Fibroblast of skin of right biceps (primary cell): ENCODE measurements around the gene RUNX2.
A peak's percentile ranks its signal among the peaks of the same experiment; 100 is the strongest.

ENCODE experiments used
- DNase-seq: peaks from one replicate; pipeline ENCODE4 v3.0.0-alpha.2; 2013

The RUNX2 gene

DNA sequence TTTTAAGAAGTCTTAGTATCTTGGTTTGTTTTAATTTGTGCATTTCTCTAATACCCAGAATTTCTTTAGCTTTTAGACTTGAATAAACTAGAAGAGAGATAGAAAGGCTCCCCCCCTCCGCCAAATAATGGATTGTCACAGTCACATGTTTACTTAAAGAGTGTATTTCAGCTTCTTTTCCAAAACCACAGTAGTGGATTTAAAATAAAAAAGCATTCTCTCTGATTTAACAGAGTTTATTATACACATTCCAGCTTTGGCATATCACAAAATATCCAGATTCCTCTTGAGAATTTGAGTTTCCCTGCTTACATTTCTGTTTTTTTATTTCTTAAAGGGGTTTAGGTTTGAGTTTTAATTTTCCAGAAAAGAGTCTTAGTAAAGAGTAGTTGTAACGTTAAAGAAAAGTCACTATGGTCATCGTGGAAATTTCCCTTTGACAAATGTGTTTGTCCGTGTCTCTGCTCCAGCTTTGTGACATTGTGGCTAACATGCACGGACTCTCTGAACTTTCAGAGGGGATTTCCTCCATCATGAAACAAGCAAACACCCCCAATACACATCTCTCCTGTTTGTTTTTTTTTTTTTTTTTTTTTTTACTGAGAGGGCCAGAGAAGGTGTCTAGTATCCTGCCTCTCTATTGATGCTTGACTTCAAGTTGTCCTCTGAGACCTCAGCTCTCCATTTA, 163.1 kb downstream of the RUNX2 start:
- no peak for DNase-seq

DNA sequence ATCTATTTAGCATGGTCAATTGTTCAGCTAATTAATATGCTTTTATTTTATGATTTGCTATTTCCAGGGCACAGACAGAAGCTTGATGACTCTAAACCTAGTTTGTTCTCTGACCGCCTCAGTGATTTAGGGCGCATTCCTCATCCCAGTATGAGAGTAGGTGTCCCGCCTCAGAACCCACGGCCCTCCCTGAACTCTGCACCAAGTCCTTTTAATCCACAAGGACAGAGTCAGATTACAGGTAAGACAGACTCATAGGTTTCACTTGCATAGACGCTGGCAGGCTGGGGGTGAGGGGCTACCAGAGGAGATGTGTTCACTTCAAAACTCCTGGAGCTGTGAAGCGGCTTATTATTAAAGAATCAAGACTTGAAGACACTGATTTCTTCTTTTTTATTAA, 163.7 kb downstream of the RUNX2 start:
- DNase-seq = no peak

DNA sequence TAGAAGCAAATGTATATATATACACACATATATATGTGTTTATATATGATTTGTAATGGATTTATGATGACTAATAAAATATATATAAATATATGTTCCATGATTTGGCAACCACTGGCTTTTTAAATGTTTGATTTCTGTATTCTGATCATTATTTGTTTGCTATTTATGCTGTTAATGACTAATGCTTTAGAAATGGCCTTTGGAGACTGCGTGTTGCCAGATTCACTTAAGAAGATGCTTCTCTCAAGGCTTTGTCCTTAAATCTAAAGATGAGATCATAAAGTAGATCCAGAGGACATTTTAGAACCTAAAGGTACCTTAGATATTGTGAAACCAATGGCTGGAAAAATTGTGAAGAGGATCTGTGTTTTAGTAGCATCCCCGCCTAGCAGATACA, 165.6 kb downstream of the RUNX2 start:
- no peak for DNase-seq

DNA sequence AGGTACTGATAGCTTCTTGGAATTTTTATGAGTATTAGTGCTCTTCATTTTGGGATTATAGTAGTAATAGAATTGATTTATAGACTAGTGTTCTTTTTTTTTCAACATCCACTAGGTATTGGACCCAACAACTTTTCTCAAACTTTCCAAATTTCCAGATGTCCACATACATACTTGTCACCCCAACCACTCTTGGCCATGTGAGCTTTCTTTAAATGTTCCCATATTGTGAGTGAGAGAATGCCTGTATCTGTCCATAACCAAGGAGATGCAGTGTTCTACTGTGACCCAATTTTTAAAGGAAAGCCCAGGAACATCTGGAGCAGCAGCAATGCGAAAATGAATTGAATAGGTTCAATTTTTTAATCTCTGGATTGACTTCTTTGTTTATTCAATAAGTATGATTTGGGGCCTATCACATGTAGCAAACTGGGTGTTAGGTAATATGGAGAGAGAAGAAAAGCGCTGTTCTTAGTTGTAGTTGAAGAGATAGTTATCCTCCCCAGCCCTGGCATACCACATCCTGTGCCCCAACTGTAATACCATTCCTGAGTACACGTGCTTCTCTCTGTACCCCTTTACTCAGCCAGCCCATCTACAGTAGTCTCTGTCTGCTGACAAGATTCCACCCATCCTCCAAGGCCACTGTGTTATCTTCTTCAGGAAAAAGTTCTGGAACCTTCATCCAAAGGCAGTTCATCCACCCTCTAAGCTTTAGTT, 166.4 kb downstream of the RUNX2 start:
- DNase-seq = no peak

DNA sequence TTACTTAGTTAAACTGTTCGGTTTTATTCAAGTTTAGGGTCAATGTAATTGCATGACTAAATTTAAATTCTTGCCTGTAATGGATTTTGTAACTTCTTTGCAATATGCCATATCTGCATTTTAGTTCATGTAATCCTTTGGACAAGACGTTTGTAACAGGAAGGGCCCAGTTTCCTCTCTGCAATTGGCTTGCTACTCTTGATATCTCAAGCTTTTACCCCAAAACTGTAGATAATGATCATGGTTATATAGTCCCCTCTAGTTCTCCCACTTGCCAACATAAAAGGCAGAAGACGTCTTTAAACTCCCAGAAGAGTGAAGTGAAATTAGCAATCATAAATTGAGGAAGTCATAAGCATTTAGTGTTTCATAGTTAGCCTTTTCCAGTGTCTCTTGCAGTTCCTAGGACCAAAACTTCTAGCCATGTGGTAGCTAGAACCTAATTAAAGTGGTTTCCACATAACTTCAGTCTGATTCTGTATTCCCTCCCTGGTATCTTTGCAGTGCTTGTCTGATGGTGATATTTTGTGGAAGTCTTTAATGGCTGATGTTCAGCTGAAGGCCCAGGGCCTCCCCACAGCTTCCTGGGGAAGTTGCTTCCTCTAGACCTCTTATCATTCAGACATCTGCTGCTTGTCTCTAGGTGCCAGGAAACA, 167.4 kb downstream of the RUNX2 start:
- DNase-seq = no peak

DNA sequence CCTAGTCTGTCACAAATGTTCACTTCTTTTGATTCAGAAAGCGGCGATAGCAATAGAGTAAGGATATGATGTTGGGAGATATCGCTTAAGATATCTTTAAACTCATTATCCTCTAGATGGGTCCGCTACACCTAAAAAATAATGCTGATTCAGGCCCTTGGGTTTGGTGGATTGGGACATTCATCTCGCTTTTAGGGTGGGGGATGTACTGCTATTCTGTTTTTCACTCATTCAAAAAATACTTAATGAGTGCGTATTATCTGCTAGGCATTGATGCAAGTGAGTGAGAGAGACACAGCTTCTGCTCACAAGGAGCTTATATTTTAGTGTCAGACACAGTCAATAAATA, 167.9 kb downstream of the RUNX2 start:
- no peak for DNase-seq

DNA sequence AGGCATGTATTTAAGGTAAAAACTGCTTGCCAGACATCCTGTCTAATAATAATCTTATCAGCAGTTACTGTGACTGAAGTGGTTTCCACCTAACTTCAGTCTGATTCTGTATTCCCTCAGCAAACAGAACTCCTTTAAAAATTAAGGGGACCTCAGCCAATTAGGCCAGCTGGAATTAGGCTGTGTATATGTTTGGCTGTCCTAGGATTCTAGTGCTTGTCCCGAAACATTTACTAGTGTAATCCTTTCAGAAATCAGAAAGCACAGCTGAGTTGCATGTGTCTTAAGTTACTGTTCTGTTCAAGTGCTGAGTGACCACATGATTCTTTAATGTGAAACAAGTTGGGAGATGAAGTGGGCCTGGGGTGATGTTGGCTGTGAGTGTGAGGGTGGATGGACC, 170.5 kb downstream of the RUNX2 start:
- no peak for DNase-seq

DNA sequence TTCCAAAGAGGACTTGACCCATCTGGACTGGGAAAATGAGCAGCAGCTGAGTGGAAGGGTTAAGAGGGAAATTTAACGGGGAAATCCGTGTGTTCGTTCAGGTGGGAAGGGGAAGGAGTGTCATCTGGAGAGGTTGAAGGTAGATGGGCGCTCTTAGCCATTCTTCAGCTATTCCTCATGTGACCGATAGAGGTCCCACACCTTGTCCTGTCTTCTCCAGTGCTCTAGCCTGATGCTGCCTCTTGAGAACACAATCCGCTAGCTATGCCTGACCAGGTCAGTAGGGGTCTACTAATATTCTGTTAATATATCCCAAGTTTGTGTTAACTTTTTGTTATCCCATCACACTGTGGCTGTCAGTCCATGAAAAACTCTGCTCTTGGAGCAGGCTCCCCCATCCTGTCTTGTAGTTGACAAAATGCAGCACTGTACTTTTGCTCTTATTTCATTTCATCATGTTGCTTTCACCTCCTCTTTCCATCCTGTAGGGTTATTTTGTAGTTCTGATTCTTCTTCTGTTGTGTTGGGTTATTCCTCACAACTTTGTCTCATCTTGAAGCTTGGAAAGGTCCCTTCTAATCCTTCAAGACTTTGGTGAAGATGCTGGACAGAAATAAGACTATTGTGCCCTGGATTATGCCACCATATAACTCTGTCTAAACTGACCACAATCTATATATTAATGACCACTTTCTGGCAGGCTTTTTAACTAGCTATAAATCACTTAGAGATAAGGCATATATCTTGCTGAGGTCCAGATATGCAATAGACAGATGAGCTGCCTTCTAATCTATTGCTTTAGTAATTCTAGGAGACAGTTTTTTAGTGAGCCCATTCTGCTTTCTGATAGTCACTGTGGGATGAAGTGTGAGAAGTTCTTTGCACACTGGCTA, 173.0 kb downstream of the RUNX2 start:
- DNase-seq = no peak

DNA sequence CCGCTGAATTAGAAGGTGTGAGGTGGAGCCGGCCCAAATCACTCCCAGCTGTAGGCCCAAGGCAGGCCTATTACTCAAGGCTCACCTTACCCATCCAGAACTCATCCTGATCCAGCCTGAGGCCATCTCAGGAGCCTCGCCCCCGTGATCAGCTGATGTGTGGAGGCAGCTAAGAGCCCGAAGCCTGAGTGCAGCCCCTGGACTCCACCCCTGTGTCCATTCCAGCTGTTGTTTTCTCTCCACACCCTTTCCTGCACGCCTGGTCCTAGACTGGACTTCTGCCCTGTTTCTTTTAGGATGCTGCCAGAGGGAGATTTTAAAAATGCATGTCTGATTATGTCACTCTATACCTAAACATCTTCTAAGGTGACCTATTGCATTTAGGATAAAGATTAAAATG, 174.3 kb downstream of the RUNX2 start:
- DNase-seq = no peak

DNA sequence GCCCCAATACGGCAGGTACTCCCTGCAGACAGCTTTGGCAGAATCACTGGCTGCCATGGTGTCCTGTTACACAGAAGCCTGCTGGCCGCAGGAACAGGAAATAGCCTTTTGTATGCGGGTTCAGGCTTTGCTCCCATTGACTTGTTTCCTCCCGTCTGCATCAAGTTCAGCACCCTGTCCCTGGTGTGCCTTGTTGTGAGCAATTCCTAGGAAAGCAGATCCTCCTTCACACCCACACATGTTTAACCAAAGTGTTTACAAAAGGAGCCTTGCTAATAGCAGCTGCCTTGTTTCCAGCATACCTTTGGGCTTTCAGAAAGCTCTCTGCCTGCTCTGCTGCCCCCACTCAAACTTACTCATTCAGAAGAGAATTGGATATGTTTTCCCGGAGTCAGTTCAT, 176.8 kb downstream of the RUNX2 start:
- DNase-seq = peak; percentile 80

DNA sequence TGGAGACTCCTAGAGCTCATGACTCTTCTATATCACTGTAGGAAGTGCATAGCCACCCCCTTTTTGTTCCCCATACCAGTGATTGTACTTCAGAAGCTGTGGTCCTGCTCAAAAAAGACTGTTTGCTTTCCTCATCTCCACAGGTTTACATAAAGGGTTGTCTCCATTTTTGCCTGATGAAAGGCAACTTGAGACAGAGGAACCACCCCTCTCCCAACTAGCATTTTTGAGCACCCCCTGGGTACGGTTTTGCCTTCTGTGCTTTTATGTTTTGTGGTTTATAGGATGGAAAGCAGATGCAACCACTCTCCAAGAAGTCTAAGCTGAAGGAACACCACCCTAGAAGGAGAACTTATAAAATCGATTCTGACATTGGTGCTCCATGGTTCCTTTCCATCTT, 177.3 kb downstream of the RUNX2 start:
- DNase-seq = no peak

DNA sequence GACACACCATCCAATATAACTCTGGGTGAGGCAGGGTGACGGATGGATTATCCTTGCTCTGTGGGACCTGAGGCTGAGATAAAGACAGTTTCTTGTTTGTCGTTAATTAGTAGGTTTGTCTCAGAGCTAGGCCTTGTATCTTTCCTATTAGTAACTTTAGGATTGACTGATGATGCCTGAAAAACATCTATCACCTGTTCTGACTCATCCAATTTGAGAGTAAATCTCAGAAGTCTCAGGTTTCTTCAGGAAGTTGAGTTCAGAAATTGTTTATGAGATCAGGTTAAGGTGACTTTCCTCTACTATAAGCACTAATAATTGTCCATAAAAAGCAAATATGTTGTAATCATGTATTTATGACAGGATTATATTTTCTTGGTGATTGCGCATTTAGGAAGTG, 179.1 kb downstream of the RUNX2 start:
- DNase-seq = no peak

DNA sequence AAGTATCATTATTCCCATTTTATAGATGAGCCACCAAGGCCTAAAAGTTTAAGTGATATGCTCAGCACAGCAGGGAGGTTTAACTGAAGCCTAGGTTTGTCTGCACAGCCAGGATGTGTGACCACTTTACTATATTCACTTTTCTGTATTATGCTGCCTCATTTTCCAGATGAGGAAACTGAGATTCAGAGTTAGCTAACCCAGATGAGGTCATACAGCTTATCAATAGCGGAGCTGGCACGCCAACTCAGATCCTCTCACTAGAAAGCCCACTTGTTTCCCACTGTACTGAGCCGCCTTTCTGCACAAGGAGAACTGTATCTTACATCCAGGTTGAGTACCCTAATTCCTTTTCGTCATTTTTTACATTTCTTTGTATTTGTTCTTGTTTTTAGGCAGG, 181.3 kb downstream of the RUNX2 start:
- no peak for DNase-seq

DNA sequence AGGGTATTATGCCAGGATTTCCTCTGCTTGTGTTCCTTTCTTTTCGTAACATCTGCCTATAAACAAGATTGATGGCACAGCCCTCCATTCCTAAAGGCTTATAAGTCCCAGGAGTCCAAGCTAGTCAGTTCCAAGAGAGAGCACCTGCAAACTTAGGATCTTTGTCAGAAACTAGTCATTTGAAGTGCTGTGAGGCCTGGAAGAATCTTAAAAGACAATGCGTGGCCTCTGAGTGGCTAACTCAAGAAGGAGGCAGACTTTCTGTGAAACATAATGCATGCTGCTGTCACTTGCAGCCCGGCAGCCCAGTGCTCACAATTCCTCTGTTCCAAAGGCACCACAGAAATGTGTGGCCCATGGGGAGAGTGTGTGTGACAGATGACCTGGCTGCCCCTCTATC, 184.6 kb downstream of the RUNX2 start:
- DNase-seq = no peak

DNA sequence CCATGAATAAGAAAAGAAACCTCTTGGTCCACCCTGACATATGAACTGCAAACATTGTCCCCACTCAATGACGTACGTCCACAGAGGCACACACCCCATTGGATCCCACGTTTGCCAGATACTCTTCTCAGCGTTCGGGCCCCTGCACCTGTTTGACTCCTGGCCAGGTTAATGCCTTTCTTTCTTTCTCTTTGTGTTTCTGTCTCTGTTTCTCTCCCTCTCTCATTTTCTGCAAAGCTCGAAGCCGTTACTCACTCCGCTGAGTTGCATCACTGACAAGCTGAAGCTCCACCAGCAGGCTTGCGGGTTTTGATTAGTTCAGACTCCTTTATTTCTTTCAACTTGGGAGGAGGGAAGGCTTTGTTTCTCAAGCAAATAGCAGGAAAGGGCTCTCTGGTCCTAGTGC, 185.1 kb downstream of the RUNX2 start:
- peak; percentile 53 for DNase-seq

DNA sequence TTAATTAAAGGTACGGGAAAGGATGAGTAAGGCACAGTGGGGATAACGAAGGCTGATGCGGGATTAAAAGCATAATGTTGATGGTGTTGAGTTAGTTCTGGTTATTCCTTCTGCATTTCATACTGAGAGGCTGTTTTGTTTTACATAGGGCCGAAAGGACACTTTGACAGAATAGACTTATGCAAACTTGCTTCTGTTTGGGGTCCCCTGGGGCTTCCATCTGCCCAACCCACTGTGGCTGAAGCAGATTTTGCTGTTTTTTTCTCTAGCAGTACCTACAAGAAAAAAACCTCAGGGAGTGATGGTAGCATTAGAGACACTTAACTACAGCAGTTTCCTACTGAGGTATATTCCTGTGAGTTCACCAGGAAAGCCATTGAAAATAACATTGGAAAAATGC, 185.7 kb downstream of the RUNX2 start:
- DNase-seq = no peak

DNA sequence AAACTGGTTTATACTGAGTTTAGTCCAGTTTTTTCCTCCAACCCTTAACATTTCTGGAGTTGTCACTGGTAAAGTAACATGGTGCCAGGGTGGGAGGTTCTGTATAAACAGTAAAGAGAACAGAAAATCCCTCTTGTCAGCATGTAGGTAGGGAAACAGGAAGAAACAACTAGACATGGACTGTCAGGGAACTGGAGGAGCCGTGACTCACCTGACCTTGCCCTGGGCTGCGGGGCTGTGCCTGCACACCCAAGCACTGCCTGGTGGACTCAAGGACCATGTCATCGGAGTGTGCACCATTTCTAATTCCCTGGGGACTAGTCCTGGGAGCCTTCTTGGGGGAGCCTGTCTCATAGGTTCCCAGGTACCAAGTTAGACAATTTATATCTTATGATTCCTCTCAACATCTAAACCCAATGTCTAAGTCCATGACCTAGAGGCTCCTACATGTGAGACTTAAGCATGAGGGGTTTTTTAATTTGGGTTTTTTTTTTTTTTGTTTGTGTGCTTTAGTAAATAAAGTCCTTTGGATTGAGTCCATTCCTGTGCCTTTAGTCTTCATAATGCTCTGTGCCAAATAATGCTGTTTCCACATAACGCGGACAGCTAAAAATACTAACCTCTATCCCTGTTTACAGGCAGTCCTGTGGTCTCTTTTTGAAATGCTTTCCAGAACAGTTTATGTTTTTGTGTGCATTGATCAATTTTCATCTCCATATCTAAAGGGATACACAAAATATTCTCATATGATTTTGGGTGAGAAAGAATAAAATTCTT, 186.5 kb downstream of the RUNX2 start:
- no peak for DNase-seq

DNA sequence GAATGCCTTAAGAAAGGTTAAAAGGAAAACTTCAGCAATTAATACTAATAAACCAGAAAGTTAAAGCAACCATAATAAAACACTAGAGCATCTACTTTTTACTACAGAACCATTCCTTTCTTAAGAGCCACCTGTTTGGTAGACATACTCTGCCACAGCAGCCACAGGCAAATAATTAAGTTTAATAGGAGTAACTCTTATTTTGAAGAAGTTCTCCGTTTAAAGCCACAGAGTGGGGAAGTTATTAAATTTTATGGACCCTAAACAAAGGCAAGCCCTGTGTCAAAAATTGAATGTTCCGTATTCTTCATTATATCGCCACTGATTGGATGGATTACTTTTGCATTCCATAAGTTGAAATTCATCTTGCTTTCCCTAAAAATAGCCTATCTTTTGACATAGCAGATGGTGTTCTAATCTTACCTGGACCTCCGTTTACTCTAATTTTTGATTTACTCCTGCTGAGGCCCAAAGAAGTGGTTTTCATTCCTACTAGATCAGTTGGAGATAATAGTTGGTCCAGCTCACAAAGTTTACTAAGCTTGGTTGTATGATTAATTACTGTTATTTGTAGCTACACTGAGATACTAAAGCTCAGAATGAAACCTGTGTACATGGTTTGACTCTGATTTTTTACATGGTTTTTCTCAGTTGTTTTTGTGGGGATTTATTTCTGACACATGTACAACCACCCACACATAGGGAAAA, 190.0 kb downstream of the RUNX2 start:
- no peak for DNase-seq

DNA sequence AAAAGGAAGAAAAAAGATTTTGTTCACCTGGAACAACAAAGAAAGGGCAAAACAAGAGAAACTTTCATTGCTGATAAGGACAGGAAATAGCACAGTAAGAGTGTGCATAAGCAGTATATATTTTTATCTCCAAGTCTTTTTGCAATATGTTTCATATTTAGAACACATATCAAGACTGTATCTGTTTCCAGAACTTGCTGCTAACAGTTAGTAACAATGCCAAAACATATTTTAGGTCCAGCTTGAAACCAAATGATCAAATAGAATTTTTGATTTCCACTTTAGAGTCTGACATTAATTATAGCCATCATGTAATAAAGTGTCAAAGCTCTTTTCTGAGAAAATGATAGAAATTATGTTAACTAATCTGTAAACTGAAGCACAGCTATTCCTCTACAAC, 193.1 kb downstream of the RUNX2 start:
- no peak for DNase-seq

DNA sequence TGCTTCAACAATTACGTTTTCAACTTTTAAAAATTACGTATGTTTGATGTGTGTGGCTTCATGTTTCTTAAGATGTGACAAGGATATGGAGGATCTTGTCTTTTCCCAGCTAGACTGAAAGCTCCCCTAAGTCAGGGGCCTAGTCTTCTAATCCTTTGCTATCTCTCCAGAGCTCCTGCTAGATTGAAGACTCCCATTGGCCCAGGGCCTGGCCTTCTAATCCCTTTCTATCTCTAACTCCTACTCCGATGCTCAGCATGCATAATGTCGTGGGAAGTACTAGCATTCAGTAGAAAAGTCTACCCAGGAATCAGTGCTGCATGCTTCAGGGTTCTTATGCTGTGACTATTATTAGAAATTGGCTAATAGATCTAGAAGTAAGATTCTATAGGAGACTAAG, 194.4 kb downstream of the RUNX2 start:
- no peak for DNase-seq

DNA sequence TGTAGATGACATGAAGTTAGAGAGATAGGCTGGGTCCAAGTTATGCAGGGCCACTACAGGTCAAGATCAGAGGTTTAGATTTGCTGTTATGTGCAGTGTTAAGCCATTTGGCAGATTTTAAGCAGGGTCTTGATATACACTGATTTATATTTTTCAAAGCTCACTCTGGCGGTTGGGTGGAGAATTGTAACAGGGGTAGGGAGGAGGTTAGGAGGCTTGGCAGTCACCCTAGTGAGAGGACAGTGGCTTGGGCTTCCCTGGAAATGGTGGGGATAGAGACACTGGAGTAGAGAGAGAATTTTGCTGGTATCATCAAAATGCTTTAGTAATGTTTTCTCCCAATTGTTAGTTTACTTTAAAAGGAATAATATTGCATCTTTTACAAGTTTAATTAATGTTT, 199.1 kb downstream of the RUNX2 start:
- no peak for DNase-seq

DNA sequence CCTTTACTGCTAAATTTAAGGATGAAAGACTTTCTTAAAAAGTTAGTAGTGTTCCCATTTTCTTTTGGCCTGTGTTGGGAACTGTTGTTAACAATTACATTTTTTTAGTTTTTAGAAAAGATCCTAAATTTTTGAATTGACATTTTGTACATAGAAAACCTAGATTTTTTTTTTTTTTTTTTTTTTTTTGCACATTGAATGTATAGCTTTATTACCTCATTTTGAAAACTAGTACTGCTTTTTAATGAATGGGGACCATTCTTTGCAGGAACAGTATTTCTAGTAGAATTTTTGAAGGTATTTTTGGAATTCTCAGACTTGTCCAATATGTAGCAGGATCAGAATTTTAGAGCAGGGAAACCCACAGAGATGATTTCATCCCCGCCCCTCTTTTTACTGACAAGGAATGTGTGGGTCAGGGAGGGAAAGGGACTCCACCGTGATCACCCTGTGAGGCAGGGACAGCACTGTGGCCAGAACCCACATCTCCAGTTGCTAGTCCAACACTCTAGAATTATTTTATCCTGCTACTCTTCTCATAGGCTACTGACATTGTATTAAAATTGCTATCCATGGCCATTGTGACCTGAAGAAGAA, 204.0 kb downstream of the RUNX2 start:
- DNase-seq = no peak
